Endothelial cell of umbilical vein (primary cell): ENCODE results near the gene ZNF581. TPM values are rescaled to one million over a fixed set of nuclear protein-coding genes. Genes with fewer than 3 reads are reported as not detected.

ENCODE experiments used
- BruUV-seq: library from RNA; stranded (reverse); fragments of 400-500 nt; replicated peaks from 2 replicates; lab custom pipeline; 2021; lab: Mats Ljungman, UMichigan
- CTCF ChIA-PET: fragments of 300-600, 350-600 bp; sonication (Branson Sonifier 250); formaldehyde crosslinking; loops from one replicate; lab custom pipeline; 2021; ENCODE audit warnings: antibody characterized with exemption, inconsistent platforms; lab: Charles Lee
- POLR2A ChIA-PET: fragments of 300-600, 350-600 bp; sonication (Branson Sonifier 250); formaldehyde crosslinking; loops from one replicate; lab custom pipeline; 2021; ENCODE audit warnings: antibody characterized with exemption, inconsistent platforms; lab: Charles Lee
- DNase-seq: peaks from one replicate; pipeline ENCODE4 v3.0.0-alpha.2; 2011; ENCODE audit warnings: low read depth, low spot score
- FAIRE-seq: peaks from 2 replicates; lab custom pipeline; 2011; peaks lifted over from hg19 to GRCh38; lab: Jason Lieb, UNC
- H2AFZ ChIP-seq: 2 replicates; pipeline ENCODE4 v1.6.0; 2012; ENCODE audit warnings: low read depth, low read length, control low read depth, inconsistent platforms
- H3K27ac ChIP-seq: 2 replicates; pipeline ENCODE4 v1.5.1; 2011; ENCODE audit warnings: low read depth, mild to moderate bottlenecking, control low read depth, low read length, moderate library complexity; ENCODE audit not compliant: insufficient read depth
- H3K27me3 ChIP-seq, 2 experiments: 2 replicates each; pipeline versions ENCODE4 v1.6.0 to v1.6.1; 2011; ENCODE audit warnings: low read length in 2 of 2, mixed read lengths in 1 of 2; ENCODE audit not compliant: control insufficient read depth in 2 of 2, insufficient read depth in 2 of 2
- H3K36me3 ChIP-seq, 2 experiments: 2 replicates in 1 of 2; 3 replicates in 1 of 2; pipeline ENCODE4 v1.5.1; 2011; ENCODE audit warnings: low read length in 2 of 2, mild to moderate bottlenecking in 1 of 2, moderate library complexity in 1 of 2; ENCODE audit not compliant: control insufficient read depth in 2 of 2, insufficient read depth in 2 of 2; ENCODE audit errors: extremely low read depth in 1 of 2
- H3K4me1 ChIP-seq: 3 replicates; pipeline ENCODE4 v1.5.1; 2011; ENCODE audit warnings: mild to moderate bottlenecking, low read length; ENCODE audit not compliant: control insufficient read depth, insufficient read depth; ENCODE audit errors: extremely low read depth
- H3K4me2 ChIP-seq: 2 replicates; pipeline ENCODE4 v1.6.1; 2011; ENCODE audit warnings: low read length, control low read depth, mixed read lengths; ENCODE audit not compliant: insufficient read depth
- H3K4me3 ChIP-seq, 3 experiments: fragments of 200-600 bp in 1 of 3; sonication (generic), shearing (Covaris generic) in 1 of 3; replicated peaks in 1 of 3; 2 replicates each; pipeline ENCODE4 v1.5.1; 2011 to 2016; ENCODE audit warnings: control low read depth in 3 of 3, low read length in 3 of 3, mild to moderate bottlenecking in 2 of 3, inconsistent platforms in 1 of 3, low read depth in 1 of 3, moderate library complexity in 1 of 3; ENCODE audit not compliant: insufficient read depth in 1 of 3
- H3K79me2 ChIP-seq: 2 replicates; pipeline ENCODE4 v1.6.0; 2012; ENCODE audit warnings: low read length, inconsistent platforms; ENCODE audit not compliant: control insufficient read depth, insufficient read depth
- H3K9ac ChIP-seq: replicated peaks from 2 replicates; pipeline ENCODE3; 2011; ENCODE audit warnings: low read length, control low read depth; ENCODE audit not compliant: insufficient read depth; ENCODE audit errors: extremely low read depth
- H3K9me1 ChIP-seq: replicated peaks from 3 replicates; pipeline ENCODE4 v1.6.0; 2011; ENCODE audit warnings: mild to moderate bottlenecking, low read length; ENCODE audit not compliant: control insufficient read depth, insufficient read depth; ENCODE audit errors: extremely low read depth
- H3K9me3 ChIP-seq: replicated peaks from 2 replicates; pipeline ENCODE4 v1.5.1; 2012; ENCODE audit warnings: low read length, inconsistent platforms; ENCODE audit not compliant: control insufficient read depth, insufficient read depth
- H4K20me1 ChIP-seq: replicated peaks from 2 replicates; pipeline ENCODE3; 2011; ENCODE audit warnings: mild to moderate bottlenecking, low read length; ENCODE audit not compliant: control insufficient read depth, insufficient read depth; ENCODE audit errors: extremely low read depth
- EZH2 ChIP-seq: IDR thresholded peaks from 2 replicates; pipeline ENCODE4 v1.6.1; 2012; ENCODE audit warnings: borderline replicate concordance, low read depth, mild to moderate bottlenecking, moderate library complexity, low read length, inconsistent platforms; ENCODE audit not compliant: severe bottlenecking
- GATA2 ChIP-seq: IDR thresholded peaks from 2 replicates; pipeline ENCODE4 v1.7.0; 2011; ENCODE audit warnings: low read depth, mild to moderate bottlenecking, moderate library complexity, mixed read lengths, low read length; ENCODE audit not compliant: insufficient read length, insufficient read depth
- JUN ChIP-seq: IDR thresholded peaks from 2 replicates; pipeline ENCODE4 v1.6.1; 2011; ENCODE audit warnings: borderline replicate concordance, low read depth; ENCODE audit not compliant: insufficient read length, insufficient read depth
- POLR2A ChIP-seq: IDR thresholded peaks from 2 replicates; pipeline ENCODE4 v1.6.1; 2012; ENCODE audit warnings: low read depth, mild to moderate bottlenecking, control low read depth, low read length
- POLR2AphosphoS5 ChIP-seq: IDR thresholded peaks from 2 replicates; pipeline ENCODE4 v1.6.1; 2012; ENCODE audit warnings: low read depth, mild to moderate bottlenecking, control low read depth, low read length, moderate library complexity; ENCODE audit not compliant: insufficient read depth
- dilution Hi-C: fragments of 300-500 bp; cut with MboI; formaldehyde crosslinking; loops from one replicate; pipeline ENCODE4 v1.15.0; 2019; ENCODE audit warnings: low sequenced_read_pairs; ENCODE audit not compliant: extremely low pct_ligation_motif_present
- intact Hi-C: fragments of 100-400 bp; cut with micrococcal nuclease; formaldehyde crosslinking; loops from one replicate; pipeline ENCODE4 v1.10.0; 2022
- polyA plus RNA-seq, 4 experiments: library from polyadenylated mRNA; depleted of rRNA in 3 of 4; stranded (reverse) in 3 of 4; unstranded in 1 of 4; fragments of >200 nt; gene quantifications; 2 replicates each; pipeline versions ENCODE4 v1.2.1 to v1.2.3, GENCODE V29; 2011 to 2012; ENCODE audit warnings: missing spikeins in 1 of 4
- total RNA-seq: library from RNA; stranded (reverse); gene quantifications from 2 replicates; pipeline ENCODE4 v1.2.3, GENCODE V29; 2021
- TF ChIP-seq, protein P1 (sequence below), 2 donors: IDR thresholded peaks; 1 replicate in 1 of 2; 2 replicates in 1 of 2; pipeline ENCODE4 v1.5.1; 2011; ENCODE audit warnings: low read length in 2 of 2, mild to moderate bottlenecking in 2 of 2, moderate library complexity in 2 of 2, control low read depth in 1 of 2, inconsistent platforms in 1 of 2, low read depth in 1 of 2; ENCODE audit not compliant: insufficient read depth in 1 of 2; ENCODE audit errors: extremely low read depth in 1 of 2
- TF ChIP-seq, protein P2 (sequence below): IDR thresholded peaks from 2 replicates; pipeline ENCODE4 v1.6.1; 2011; ENCODE audit not compliant: insufficient read depth, insufficient read length

The ZNF581 gene
- total and polyA plus RNA-seq, 2 donors (not counting 3 experiments of a cell fraction or from before 2014, with no cell fraction given), result 31.4 to 32.3 TPM

DNA sequence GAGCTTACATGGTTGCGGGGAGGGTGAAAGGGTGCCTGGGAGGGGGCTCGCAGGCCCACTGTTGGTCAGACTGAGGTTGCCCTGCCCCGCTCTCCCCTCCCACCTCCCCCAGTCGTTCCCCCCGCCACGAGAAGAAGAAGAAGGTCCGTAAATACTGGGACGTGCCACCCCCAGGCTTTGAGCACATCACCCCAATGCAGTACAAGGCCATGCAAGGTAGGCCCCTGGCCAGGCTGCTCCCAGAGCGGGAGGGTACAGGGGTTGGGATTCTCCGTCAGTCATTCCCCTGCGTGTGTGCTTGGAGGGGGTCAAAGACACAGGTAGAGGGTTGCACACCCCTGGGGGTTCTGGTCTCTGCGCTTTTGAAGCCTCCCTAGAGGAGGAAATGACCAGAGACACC lies 17.0 kb downstream of the ZNF581 start:
- Histone ChIP-seq H3K4me2 (no peak overlapping the region), H2AFZ (no peak overlapping the region), H4K20me1 (peaks cover 12% of the 10 kb centered on the region), H3K4me3 (no peak overlapping the region), H3K27me3 (no peaks in the 10 kb centered on the region), H3K9me3 (no peaks in the 10 kb centered on the region), H3K4me1 (peaks cover 25% of the 10 kb centered on the region), H3K36me3 (peaks cover 14 to 51% of the 10 kb centered on the region in 2 experiments), H3K9ac (no peak overlapping the region), H3K9me1 (no peaks in the 10 kb centered on the region), H3K27ac (no peak overlapping the region), H3K79me2 (peaks cover 96% of the 10 kb centered on the region)
- POLR2A ChIA-PET, result no interaction called here
- DNase-seq (no peak), FAIRE-seq (no peak)
- dilution Hi-C loops, result no loop called here
- no TSS peak for BruUV-seq
- intact Hi-C loops, result no loop called here
- TF ChIP-seq, protein P1, sequence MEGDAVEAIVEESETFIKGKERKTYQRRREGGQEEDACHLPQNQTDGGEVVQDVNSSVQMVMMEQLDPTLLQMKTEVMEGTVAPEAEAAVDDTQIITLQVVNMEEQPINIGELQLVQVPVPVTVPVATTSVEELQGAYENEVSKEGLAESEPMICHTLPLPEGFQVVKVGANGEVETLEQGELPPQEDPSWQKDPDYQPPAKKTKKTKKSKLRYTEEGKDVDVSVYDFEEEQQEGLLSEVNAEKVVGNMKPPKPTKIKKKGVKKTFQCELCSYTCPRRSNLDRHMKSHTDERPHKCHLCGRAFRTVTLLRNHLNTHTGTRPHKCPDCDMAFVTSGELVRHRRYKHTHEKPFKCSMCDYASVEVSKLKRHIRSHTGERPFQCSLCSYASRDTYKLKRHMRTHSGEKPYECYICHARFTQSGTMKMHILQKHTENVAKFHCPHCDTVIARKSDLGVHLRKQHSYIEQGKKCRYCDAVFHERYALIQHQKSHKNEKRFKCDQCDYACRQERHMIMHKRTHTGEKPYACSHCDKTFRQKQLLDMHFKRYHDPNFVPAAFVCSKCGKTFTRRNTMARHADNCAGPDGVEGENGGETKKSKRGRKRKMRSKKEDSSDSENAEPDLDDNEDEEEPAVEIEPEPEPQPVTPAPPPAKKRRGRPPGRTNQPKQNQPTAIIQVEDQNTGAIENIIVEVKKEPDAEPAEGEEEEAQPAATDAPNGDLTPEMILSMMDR (IDR thresholded peaks at IDR 0.05; ENCODE audit: extremely low read depth in 1 of 2, insufficient read depth in 1 of 2, low read depth in 1 of 2, low read length in 2 of 2), result no peak
- no peak for TF ChIP-seq POLR2A
- TF ChIP-seq, protein P2, sequence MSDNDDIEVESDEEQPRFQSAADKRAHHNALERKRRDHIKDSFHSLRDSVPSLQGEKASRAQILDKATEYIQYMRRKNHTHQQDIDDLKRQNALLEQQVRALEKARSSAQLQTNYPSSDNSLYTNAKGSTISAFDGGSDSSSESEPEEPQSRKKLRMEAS, result no peak
- no peak for TF ChIP-seq POLR2AphosphoS5
- no peak for TF ChIP-seq JUN
- no peak for TF ChIP-seq GATA2
- TF ChIP-seq EZH2, result no peak
- CTCF ChIA-PET, result interaction anchor here (1.1 kb wide), 1 partner anchor 11 kb away, joined by 6 read pairs; no protein-coding TSS in a partner anchor
